ENCODE measurements around the gene POLN.

GRCh38 chr4:2073808-2074481 is 168.0 kb downstream of the POLN start:
- TF ChIP-seq CTCF (conservative IDR thresholded peaks at IDR 0.05 in 1 of 2, IDR thresholded peaks at IDR 0.05 in 1 of 2; ENCODE audit: extremely low read depth in 1 of 2, insufficient read depth in 1 of 2, low read depth in 1 of 2, low read length in 2 of 2) = no peak
- TF ChIP-seq EZH2 (IDR thresholded peaks at IDR 0.05; ENCODE audit: borderline replicate concordance, low read length) = no peak
